ENCODE data around the gene NUDT14. TPM values are rescaled to one million over a fixed set of nuclear protein-coding genes. Genes with fewer than 3 reads are reported as not detected.

Gene NUDT14
- total RNA-seq, 6 donors from 2014 or later: 17.9 to 87.5 (median 54.9) TPM

DNA sequence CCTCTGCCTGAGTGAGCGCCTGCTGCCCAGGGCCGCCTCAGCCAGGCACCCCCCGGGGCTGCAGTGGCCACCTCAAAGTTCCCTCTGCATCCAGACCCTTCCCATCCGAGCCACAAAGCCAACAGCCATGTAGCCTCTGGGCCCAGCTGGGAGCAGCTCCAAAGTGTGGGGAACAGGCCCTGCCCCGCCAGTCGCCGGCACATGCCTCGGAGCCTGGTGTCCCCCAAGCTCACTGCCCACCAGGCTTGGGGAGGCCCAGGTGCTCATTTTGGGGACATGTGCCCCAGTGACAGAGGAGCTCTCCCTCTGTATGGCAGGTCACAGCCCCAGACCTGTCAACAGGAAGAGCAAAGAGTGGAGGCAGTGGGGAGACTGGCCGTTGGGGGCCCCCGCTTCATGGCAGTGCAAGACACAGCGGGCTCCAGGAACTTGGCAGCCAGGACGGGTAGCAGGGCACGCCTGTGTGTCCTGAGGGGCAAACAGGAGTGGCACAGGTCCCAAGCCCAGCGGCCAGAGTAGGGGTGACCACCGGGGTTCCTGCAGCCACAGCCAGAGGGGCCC, 42.5 kb downstream of the NUDT14 start:
- Histone ChIP-seq H3K36me3 (peaks cover 0 to 28% (median 4%) of the 10 kb centered on the region in 4 donors), H3K4me3 (no peak overlapping the region), H3K27me3 (no peaks in the 10 kb centered on the region), H3K27ac (no peak overlapping the region), H3K4me1 (no peaks in the 10 kb centered on the region), H3K9me3 (peaks cover 8 to 17% (median 12%) of the 10 kb centered on the region in 4 donors)
- peak in 1 of 2 donors; percentile 58 for DNase-seq
- 93 to 97% methylated on average over 5 to 15 of the region's 15 CpGs for WGBS, 2 donors
- no peak for ATAC-seq (ENCODE audit: low FRiP score in 2 of 2)
- TF ChIP-seq POLR2AphosphoS5 (IDR thresholded peaks at IDR 0.05): no peak
- TF ChIP-seq, protein P1, sequence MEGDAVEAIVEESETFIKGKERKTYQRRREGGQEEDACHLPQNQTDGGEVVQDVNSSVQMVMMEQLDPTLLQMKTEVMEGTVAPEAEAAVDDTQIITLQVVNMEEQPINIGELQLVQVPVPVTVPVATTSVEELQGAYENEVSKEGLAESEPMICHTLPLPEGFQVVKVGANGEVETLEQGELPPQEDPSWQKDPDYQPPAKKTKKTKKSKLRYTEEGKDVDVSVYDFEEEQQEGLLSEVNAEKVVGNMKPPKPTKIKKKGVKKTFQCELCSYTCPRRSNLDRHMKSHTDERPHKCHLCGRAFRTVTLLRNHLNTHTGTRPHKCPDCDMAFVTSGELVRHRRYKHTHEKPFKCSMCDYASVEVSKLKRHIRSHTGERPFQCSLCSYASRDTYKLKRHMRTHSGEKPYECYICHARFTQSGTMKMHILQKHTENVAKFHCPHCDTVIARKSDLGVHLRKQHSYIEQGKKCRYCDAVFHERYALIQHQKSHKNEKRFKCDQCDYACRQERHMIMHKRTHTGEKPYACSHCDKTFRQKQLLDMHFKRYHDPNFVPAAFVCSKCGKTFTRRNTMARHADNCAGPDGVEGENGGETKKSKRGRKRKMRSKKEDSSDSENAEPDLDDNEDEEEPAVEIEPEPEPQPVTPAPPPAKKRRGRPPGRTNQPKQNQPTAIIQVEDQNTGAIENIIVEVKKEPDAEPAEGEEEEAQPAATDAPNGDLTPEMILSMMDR (IDR thresholded peaks at IDR 0.05): no peak
- TF ChIP-seq POLR2A (IDR thresholded peaks at IDR 0.05): no peak
- no peak for TF ChIP-seq EP300 (IDR thresholded peaks at IDR 0.05)

DNA sequence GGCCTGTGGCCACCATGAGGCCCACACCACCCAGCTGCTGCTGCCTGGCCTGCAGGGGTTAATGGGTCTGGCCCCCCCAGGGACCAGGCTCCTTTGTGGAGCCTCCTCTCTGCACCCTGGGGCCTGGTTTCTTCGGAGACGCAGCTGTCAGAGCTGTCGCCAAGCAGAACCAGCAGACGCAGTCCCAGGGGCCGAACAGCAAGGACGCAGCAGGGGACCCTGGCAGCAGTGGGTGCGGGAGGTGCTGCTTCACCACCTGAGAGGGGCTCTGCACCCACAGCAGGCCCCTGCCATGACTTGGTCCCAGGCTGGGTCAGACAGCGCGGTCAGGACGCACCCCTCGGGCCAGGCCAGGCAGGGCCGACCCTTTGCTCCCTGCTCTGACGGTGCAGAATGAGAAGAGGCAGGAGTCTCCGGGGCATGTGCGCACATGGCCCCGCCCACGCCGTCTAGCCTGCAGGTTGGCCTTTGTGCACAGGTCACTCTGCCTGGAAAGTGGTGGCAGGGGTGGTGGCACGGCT, 43.0 kb downstream of the NUDT14 start:
- DNase-seq: peak in 1 of 2 donors; percentile 63
- ATAC-seq (ENCODE audit: low FRiP score in 2 of 2): no peak

DNA sequence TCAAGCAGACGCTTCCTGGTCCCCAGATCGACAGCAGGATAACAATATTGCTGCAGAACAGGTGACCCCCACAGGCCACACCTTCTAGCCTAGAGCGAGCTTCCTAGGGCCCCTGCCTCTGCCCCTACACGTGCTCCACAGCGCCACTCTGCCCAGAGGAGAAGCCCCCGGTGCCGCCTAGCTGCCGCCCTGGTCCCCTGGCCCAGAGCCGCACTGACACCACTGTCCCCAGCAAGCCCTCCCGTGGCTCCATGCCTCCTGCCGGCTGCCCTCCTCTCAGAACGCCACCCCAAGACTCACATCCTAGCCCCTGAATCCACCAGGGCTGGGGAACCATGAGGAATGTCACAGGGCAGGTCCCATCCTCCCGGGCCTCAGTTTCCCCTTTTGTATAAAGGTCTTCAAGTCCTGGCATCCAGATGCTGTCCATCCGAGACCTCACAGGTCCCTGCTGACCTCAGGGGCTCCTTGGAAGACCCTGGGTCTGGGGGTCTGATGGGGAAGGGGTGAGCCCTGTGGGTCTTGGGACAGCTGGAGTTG, 43.6 kb downstream of the NUDT14 start:
- 86 to 87% methylated on average over 14 of the region's 14 CpGs for WGBS, 2 donors
- ATAC-seq (ENCODE audit: low FRiP score in 2 of 2): no peak
- TF ChIP-seq, protein P1 (IDR thresholded peaks at IDR 0.05): no peak
- no peak for TF ChIP-seq EP300 (IDR thresholded peaks at IDR 0.05)
- TF ChIP-seq POLR2A (IDR thresholded peaks at IDR 0.05): no peak
- no peak for TF ChIP-seq POLR2AphosphoS5 (IDR thresholded peaks at IDR 0.05)

More for the DNA sequence above, 43.0 kb downstream of the NUDT14 start:
- Histone ChIP-seq H3K36me3 (peaks cover 0 to 22% (median 3%) of the 10 kb centered on the region in 4 donors), H3K27me3 (no peaks in the 10 kb centered on the region), H3K4me1 (no peaks in the 10 kb centered on the region), H3K4me3 (no peak overlapping the region), H3K9me3 (peaks cover 8 to 17% (median 12%) of the 10 kb centered on the region in 4 donors), H3K27ac (no peak overlapping the region)
- TF ChIP-seq EP300 (IDR thresholded peaks at IDR 0.05) (no peak), POLR2A (IDR thresholded peaks at IDR 0.05) (no peak), POLR2AphosphoS5 (IDR thresholded peaks at IDR 0.05) (no peak)
- TF ChIP-seq, protein P1 (IDR thresholded peaks at IDR 0.05): no peak
- 85% methylated on average over 18 of the region's 19 CpGs; no CpG with 5 or more reads in 1 of the 2 donors for WGBS, 2 donors

DNA sequence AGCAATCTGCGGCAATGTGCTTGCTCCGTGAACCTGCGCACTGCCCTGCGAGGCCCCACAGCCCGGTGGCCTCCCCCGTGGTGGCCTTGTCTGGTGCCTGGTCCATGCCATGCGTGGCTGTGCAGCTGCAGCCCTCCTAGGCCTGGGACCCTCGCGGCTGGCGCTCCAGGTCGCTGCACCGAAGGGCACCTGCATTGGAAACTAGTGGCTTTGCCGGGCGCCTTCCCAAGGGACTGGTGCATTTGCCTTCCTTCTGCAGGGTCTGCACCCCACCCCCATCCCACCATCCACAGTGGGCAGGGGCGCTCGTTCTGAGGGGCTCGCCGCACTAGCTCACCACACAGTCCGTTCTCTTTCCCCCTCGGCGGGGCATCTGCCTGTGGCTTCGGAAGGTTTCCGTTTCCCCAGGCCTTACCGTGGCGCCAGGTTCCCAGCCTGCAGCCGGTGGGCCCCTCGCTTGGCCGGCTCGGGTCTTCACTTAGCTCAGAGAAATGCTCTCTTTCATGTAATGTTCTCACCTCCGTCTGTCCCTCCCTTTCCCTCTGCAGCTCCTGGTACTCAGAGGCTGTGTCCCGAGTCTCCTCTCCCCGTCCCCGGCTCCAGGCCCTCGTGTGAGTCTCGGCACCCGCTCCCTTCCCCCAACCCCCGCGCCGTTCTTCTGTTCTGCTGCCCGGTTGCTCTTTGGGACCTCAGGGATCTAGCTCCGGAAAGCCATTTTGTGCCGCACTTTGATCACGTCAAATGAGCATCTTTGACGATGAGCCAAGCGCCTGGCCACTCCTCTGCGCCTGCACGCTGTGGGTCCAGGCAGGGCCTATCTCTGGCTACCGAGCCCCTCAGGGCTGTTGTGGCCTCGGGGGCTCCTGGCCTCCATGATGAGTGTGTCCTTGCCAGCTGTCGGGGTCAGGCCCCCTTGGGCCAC, 44.5 kb downstream of the NUDT14 start:
- DNase-seq (peak in 1 of 2 donors; percentile 78), ATAC-seq (ENCODE audit: low FRiP score in 2 of 2) (no peak)
- H3K9me3 ChIP-seq: peaks cover 13 to 21% (median 15%) of the 10 kb centered on the region in 4 donors
- no peaks in the 10 kb centered on the region for H3K4me1 ChIP-seq
- no peak overlapping the region for H3K27ac ChIP-seq
- TF ChIP-seq EP300 (IDR thresholded peaks at IDR 0.05): no peak
- TF ChIP-seq POLR2AphosphoS5 (IDR thresholded peaks at IDR 0.05): no peak
- no peak for TF ChIP-seq POLR2A (IDR thresholded peaks at IDR 0.05)
- TF ChIP-seq, protein P1 (IDR thresholded peaks at IDR 0.05): no peak
- no peaks in the 10 kb centered on the region for H3K27me3 ChIP-seq
- no peak overlapping the region for H3K4me3 ChIP-seq
- 78 to 83% methylated on average over 39 to 45 of the region's 50 CpGs for WGBS, 2 donors
- peaks cover 0 to 8% (median 0%) of the 10 kb centered on the region in 4 donors for H3K36me3 ChIP-seq

More for the DNA sequence above, 43.6 kb downstream of the NUDT14 start:
- peak in 1 of 2 donors; percentile 59 for DNase-seq
- no peaks in the 10 kb centered on the region for H3K27me3 ChIP-seq
- H3K9me3 ChIP-seq: peaks cover 8 to 17% (median 12%) of the 10 kb centered on the region in 4 donors
- H3K27ac ChIP-seq: no peak overlapping the region
- H3K4me3 ChIP-seq: no peak overlapping the region
- H3K36me3 ChIP-seq: peaks cover 0 to 17% (median under 1%) of the 10 kb centered on the region in 4 donors
- H3K4me1 ChIP-seq: no peaks in the 10 kb centered on the region
